ENCODE data around the gene TMEM127.

Gene TMEM127

DNA sequence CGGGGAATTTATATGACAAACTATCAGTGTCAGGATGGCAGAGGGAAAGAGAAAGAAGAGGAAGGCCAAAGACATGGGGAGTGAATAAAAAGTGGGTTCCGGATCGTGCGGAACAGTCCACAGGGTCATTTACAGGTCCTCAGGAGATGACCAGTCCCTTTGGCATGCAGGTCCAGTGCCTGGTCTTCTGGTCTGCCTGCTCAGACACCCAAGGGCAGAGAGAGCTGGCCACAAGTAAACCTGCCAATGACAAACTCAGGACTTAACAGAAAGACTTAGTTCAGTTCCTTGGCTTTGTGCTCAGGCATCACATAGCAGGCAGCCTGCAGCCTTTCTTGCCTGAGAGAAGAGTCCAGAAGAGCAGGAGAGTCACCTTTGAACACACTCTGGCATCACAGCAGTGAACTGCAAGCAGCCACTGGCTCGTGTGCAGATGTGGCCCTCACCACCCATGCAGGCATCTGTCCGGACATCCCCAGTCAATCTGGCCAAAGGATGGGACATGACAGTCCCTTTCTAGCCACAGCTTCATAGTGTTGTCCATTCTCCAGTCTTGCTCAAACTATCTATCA, 14.0 kb downstream of the TMEM127 start:
- Histone ChIP-seq H3K9ac (ENCODE audit: low read depth, low read length) (no peak overlapping the region), H3K4me1 (ENCODE audit: control insufficient read depth, insufficient read depth, low read length) (no peaks in the 10 kb centered on the region), H3K27ac (ENCODE audit: low read depth, low read length) (no peak overlapping the region), H3K36me3 (ENCODE audit: control insufficient read depth, insufficient read depth, low read length) (peaks cover 42% of the 10 kb centered on the region), H3K27me3 (ENCODE audit: control insufficient read depth, insufficient read depth, low read length) (no peaks in the 10 kb centered on the region), H3K4me3 (ENCODE audit: low read depth, low read length) (no peak overlapping the region), H3K9me3 (ENCODE audit: control insufficient read depth, insufficient read depth, low read length) (no peaks in the 10 kb centered on the region)

DNA sequence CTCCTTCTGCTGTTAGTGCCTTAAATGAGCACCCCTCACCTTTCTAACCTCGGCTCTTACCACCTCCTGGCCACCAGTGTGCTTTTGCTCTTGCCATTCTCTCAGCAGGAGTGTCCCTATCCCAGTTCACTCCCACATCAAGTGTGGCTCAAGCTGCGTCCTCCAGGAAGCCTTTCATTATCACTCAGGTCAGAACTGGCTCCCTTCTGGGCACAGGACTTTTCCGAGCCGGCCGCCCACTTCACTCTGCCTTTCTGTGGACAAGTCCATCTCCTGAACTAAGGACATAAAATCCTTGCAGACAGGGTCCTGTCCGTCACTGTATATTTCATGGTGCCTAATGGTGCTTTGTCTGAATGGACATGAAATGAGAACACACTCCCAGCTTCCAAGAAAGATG, 15.6 kb downstream of the TMEM127 start:
- Histone ChIP-seq H3K27me3 (ENCODE audit: control insufficient read depth, insufficient read depth, low read length) (no peaks in the 10 kb centered on the region), H3K4me3 (ENCODE audit: low read depth, low read length) (no peak overlapping the region), H3K4me1 (ENCODE audit: control insufficient read depth, insufficient read depth, low read length) (no peaks in the 10 kb centered on the region), H3K36me3 (ENCODE audit: control insufficient read depth, insufficient read depth, low read length) (peaks cover 37% of the 10 kb centered on the region), H3K27ac (ENCODE audit: low read depth, low read length) (no peak overlapping the region), H3K9me3 (ENCODE audit: control insufficient read depth, insufficient read depth, low read length) (no peaks in the 10 kb centered on the region), H3K9ac (ENCODE audit: low read depth, low read length) (no peak overlapping the region)

DNA sequence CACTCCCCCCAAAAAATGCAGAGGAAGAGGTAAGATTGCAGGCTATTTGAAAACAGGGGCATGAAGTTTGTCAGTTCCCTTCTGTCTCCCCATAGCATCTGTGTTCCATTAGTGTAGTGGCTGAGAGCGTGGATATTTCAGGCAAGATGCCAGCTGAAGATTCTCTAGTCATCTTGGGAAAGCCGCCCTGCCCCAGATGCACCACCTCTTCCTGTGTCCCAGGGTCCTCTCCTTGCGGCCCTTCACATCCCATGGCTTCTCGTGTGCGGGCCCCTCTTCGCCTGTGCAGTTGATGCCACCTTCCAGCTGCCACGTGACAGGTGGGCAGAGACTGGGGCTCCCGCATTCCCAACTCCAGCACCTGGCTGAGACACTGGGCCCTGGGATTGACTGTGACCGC, 16.1 kb downstream of the TMEM127 start:
- Histone ChIP-seq H3K9me3 (ENCODE audit: control insufficient read depth, insufficient read depth, low read length) (no peaks in the 10 kb centered on the region), H3K4me3 (ENCODE audit: low read depth, low read length) (no peak overlapping the region), H3K36me3 (ENCODE audit: control insufficient read depth, insufficient read depth, low read length) (peaks cover 31% of the 10 kb centered on the region), H3K9ac (ENCODE audit: low read depth, low read length) (no peak overlapping the region), H3K27ac (ENCODE audit: low read depth, low read length) (no peak overlapping the region), H3K27me3 (ENCODE audit: control insufficient read depth, insufficient read depth, low read length) (no peaks in the 10 kb centered on the region), H3K4me1 (ENCODE audit: control insufficient read depth, insufficient read depth, low read length) (no peaks in the 10 kb centered on the region)

DNA sequence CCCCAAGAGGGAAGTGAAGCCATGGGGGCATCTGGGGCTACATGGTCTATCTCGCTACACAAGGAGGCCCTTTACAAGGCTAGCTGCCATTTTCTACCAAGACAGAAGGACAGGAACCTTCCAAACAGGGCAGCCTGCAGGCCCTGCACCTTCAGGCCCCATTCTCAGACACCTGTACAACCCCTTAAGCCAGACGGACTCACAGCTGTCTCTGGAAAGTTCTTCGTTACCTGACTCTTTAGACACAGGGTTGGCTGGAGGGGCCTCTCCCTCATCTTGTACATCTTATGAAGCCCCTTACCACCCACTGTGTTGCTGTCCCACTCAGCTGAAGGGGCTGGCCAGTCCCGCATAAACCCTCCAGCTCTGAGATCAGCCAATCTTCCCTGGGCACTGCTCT, 17.2 kb downstream of the TMEM127 start:
- H3K4me3 ChIP-seq (ENCODE audit: low read depth, low read length), result no peak overlapping the region
- H3K9me3 ChIP-seq (ENCODE audit: control insufficient read depth, insufficient read depth, low read length), result no peaks in the 10 kb centered on the region
- no peaks in the 10 kb centered on the region for H3K27me3 ChIP-seq (ENCODE audit: control insufficient read depth, insufficient read depth, low read length)
- peaks cover 21% of the 10 kb centered on the region for H3K36me3 ChIP-seq (ENCODE audit: control insufficient read depth, insufficient read depth, low read length)
- no peaks in the 10 kb centered on the region for H3K4me1 ChIP-seq (ENCODE audit: control insufficient read depth, insufficient read depth, low read length)
- H3K27ac ChIP-seq (ENCODE audit: low read depth, low read length), result no peak overlapping the region
- no peak overlapping the region for H3K9ac ChIP-seq (ENCODE audit: low read depth, low read length)

DNA sequence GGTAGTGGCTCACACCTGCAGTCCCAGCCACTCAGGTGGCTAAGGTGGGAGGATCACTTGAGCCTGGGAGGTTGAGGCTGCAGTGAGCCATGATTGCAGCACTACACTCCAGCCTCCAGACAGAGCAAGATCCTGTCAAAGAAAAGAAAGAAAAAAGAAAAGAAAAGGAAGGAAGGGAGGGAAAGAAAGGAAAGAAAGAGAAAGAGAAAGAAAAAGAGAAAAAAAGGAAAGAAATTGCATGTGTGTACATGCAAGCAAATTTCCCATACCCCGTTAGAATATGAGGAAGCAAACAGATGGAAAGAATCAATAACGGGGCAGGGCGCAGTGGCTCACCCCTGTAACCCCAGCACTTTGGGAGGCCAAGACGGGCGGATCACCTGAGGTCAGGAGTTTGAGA, 17.9 kb downstream of the TMEM127 start:
- Histone ChIP-seq H3K4me1 (ENCODE audit: control insufficient read depth, insufficient read depth, low read length) (no peaks in the 10 kb centered on the region), H3K27ac (ENCODE audit: low read depth, low read length) (no peak overlapping the region), H3K4me3 (ENCODE audit: low read depth, low read length) (no peak overlapping the region), H3K9ac (ENCODE audit: low read depth, low read length) (no peak overlapping the region), H3K36me3 (ENCODE audit: control insufficient read depth, insufficient read depth, low read length) (peaks cover 14% of the 10 kb centered on the region), H3K27me3 (ENCODE audit: control insufficient read depth, insufficient read depth, low read length) (no peaks in the 10 kb centered on the region), H3K9me3 (ENCODE audit: control insufficient read depth, insufficient read depth, low read length) (no peaks in the 10 kb centered on the region)

DNA sequence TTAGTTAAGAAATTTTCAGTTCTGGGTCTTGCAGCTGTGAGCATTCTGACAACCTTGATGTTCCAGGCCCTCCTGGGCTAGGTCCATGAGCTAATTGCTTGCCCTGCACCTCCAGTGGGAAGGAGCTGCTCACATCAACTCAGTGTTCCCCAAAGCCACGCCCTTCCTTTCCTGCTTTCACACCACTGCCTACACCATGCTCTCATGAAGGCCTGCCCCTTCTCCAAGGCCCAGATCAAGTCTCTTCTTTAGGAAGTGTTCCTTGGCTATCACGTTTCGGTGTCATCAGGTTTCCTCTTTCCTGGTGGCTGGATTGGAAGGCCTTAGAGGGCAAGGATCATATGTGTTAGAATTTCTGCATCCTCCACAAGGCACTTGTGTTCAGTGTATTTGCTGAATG, 18.8 kb downstream of the TMEM127 start:
- H3K4me3 ChIP-seq (ENCODE audit: low read depth, low read length), result no peak overlapping the region
- no peak overlapping the region for H3K9ac ChIP-seq (ENCODE audit: low read depth, low read length)
- peaks cover 5% of the 10 kb centered on the region for H3K36me3 ChIP-seq (ENCODE audit: control insufficient read depth, insufficient read depth, low read length)
- no peaks in the 10 kb centered on the region for H3K27me3 ChIP-seq (ENCODE audit: control insufficient read depth, insufficient read depth, low read length)
- H3K9me3 ChIP-seq (ENCODE audit: control insufficient read depth, insufficient read depth, low read length), result no peaks in the 10 kb centered on the region
- H3K4me1 ChIP-seq (ENCODE audit: control insufficient read depth, insufficient read depth, low read length), result no peaks in the 10 kb centered on the region
- no peak overlapping the region for H3K27ac ChIP-seq (ENCODE audit: low read depth, low read length)

DNA sequence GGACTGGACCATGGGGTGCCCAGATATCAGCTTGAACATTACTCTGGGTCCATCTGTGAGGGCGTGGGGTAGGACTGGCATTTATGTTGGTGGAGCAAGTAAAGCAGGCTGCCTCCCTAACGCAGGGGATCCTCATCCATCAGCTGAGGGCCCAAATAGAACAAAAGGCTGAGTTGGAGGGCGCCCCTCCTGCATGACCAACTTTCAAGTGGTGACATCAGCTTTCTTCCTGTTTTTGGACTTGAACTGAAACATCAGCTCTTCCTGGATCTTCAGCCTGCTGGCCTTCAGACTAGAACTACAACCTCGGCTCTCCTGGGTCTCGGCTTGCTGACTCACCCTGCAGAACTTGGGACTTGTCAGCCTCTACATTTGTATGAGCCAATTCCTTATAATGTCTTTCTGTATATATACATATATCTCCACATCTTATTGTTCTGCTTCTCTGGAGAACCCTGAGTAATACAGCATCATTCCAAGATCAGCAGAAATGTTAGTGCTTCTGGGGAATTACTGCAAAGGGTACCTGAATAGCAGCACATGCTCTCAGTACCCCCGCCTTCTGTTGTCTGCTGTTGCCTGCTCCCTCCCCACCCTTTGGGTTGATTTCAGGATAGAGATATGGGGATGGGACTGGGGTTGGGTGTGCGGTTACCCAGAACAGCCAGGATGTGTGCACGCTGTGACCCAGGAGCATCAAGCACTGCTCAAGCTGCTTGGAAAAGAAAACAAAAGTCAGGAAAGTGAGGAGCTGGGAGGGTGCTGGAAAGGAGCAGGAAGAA, 20.0 kb downstream of the TMEM127 start:
- Histone ChIP-seq H3K4me3 (ENCODE audit: low read depth, low read length) (no peak overlapping the region), H3K9ac (ENCODE audit: low read depth, low read length) (no peak overlapping the region), H3K27me3 (ENCODE audit: control insufficient read depth, insufficient read depth, low read length) (no peaks in the 10 kb centered on the region), H3K36me3 (ENCODE audit: control insufficient read depth, insufficient read depth, low read length) (0 out of 2 replicates have a peak, but pooled peaks cover 3% of the 10 kb centered on the region), H3K9me3 (ENCODE audit: control insufficient read depth, insufficient read depth, low read length) (no peaks in the 10 kb centered on the region), H3K27ac (ENCODE audit: low read depth, low read length) (no peak overlapping the region), H3K4me1 (ENCODE audit: control insufficient read depth, insufficient read depth, low read length) (no peaks in the 10 kb centered on the region)

DNA sequence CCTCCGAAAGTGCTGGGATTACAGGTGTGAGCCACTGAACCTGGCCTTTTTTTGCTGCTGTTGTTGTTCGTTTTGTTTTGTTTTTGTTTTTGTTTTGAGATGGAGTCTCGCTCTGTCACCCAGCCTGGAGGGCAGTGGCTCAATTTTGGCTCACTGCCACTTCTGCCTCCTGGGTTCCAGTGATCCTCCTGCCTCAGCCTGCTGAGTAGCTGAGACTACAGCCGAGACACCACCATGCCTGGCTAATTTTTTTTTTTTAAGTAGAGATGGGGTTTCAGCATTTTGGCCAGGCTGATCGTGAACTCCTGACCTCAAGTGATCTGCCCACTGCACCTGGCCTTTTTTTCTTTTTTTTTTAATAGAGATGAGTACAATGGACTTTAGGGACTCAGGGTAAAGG, 22.0 kb downstream of the TMEM127 start:
- Histone ChIP-seq H3K4me3 (ENCODE audit: low read depth, low read length) (no peak overlapping the region), H3K36me3 (ENCODE audit: control insufficient read depth, insufficient read depth, low read length) (no peaks in the 10 kb centered on the region), H3K27me3 (ENCODE audit: control insufficient read depth, insufficient read depth, low read length) (no peaks in the 10 kb centered on the region), H3K9ac (ENCODE audit: low read depth, low read length) (no peak overlapping the region), H3K4me1 (ENCODE audit: control insufficient read depth, insufficient read depth, low read length) (no peaks in the 10 kb centered on the region), H3K27ac (ENCODE audit: low read depth, low read length) (no peak overlapping the region), H3K9me3 (ENCODE audit: control insufficient read depth, insufficient read depth, low read length) (no peaks in the 10 kb centered on the region)

DNA sequence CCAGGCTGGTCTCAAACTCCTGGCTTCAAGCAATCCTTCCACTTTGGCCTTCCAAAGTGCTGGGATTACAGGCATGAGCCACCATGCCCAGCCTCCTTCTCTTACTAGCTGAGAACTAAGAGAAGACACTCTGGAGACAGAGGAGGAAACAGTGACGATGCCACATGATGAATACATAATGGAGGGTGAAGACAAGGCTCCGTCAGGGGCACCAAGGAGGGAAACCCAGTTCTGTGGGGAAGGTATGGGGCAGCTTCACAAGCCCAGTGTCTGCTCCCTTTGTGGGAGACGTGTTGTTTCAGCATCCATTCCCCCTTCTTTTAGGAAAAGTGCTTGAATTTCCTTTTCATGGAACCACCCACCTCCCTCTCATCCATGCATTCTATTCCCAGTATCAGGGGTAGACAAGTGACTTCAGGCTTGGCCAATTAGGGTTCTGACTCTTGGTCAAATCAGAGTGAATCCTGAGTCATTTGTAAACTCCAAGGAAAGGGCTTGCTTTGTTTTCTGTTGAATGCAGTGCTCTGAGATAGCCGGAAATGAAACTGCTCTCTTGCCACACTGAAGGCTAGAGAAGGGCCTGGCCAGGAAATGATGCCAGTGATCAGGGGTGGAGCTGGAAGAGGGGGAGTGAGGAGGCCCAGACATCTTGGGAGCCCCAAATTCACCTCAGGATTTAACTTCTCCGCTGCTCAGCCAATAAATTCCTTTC, 23.7 kb downstream of the TMEM127 start:
- H3K36me3 ChIP-seq (ENCODE audit: control insufficient read depth, insufficient read depth, low read length), result no peaks in the 10 kb centered on the region
- no peak overlapping the region for H3K9ac ChIP-seq (ENCODE audit: low read depth, low read length)
- no peak overlapping the region for H3K4me3 ChIP-seq (ENCODE audit: low read depth, low read length)
- H3K9me3 ChIP-seq (ENCODE audit: control insufficient read depth, insufficient read depth, low read length), result no peaks in the 10 kb centered on the region
- H3K4me1 ChIP-seq (ENCODE audit: control insufficient read depth, insufficient read depth, low read length), result no peaks in the 10 kb centered on the region
- H3K27me3 ChIP-seq (ENCODE audit: control insufficient read depth, insufficient read depth, low read length), result no peaks in the 10 kb centered on the region
- no peak overlapping the region for H3K27ac ChIP-seq (ENCODE audit: low read depth, low read length)

DNA sequence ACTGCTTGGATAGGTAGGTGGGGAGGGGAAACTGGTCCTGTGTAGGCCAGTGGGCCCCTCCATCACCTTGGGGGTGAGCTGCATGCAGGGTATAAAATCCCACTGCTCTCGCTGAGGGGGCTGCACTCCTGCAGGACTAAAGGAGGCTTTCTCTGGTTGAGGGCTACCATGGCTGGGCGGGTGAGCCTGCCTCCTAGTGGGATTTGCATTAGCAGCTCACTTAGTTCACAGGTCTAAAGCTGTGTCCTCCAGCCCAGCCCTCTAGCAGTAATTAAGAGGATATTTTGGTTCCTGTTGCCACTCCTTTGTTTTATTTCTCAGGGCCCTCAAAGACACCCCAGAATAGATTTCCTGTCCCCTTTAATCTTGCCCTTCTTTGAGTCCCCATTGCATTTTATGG, 24.6 kb downstream of the TMEM127 start:
- Histone ChIP-seq H3K27ac (ENCODE audit: low read depth, low read length) (no peak overlapping the region), H3K4me1 (ENCODE audit: control insufficient read depth, insufficient read depth, low read length) (no peaks in the 10 kb centered on the region), H3K4me3 (ENCODE audit: low read depth, low read length) (no peak overlapping the region), H3K27me3 (ENCODE audit: control insufficient read depth, insufficient read depth, low read length) (no peaks in the 10 kb centered on the region), H3K9ac (ENCODE audit: low read depth, low read length) (no peak overlapping the region), H3K36me3 (ENCODE audit: control insufficient read depth, insufficient read depth, low read length) (no peaks in the 10 kb centered on the region), H3K9me3 (ENCODE audit: control insufficient read depth, insufficient read depth, low read length) (no peaks in the 10 kb centered on the region)

DNA sequence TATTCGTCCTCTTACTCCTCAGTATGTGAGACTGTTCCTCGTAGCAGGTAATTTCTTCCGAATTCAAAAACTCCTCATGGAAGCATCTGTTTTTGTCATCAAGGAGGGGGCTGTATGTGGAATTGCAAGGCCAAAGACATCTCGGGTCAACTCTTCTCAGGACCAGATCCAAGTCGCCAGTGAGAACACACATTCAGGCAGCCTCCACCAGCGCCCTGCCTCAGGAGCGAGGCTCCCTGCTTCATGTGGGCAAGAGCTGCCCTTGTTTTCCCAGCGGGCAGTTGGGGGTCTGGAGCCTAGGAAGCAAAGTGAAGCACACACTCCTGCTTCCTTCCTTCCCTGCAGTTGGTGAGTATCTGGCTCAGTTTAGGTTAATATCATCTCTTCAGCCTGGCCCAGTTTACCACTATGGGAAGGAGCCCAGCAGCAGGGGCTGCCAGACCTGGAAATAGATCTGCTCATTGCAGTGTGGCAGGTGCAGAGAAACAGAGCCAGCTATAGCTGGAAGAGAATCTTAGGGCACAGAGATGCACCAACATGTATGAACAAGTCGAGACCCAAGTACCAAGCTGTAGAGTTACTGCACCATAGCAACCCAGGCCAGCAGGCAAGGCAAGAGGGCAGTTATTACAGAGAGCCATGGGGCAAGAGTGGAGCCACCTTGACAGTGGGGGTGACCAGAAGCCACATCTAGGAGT, 25.3 kb downstream of the TMEM127 start:
- H3K9ac ChIP-seq (ENCODE audit: low read depth, low read length), result no peak overlapping the region
- H3K27ac ChIP-seq (ENCODE audit: low read depth, low read length), result no peak overlapping the region

More for the DNA sequence above, 25.3 kb downstream of the TMEM127 start:
- H3K4me3 ChIP-seq (ENCODE audit: low read depth, low read length), result no peak overlapping the region
- H3K4me1 ChIP-seq (ENCODE audit: control insufficient read depth, insufficient read depth, low read length), result no peaks in the 10 kb centered on the region
- no peaks in the 10 kb centered on the region for H3K9me3 ChIP-seq (ENCODE audit: control insufficient read depth, insufficient read depth, low read length)
- no peaks in the 10 kb centered on the region for H3K36me3 ChIP-seq (ENCODE audit: control insufficient read depth, insufficient read depth, low read length)
- no peaks in the 10 kb centered on the region for H3K27me3 ChIP-seq (ENCODE audit: control insufficient read depth, insufficient read depth, low read length)

All from HUES48 (cell line).